Measurements from ENCODE around the gene TMEM184B.
A peak's percentile ranks its signal among the peaks of the same experiment; 100 is the strongest.

The TMEM184B gene

GRCh38 chr22:38313384-38313955 lies 40.7 kb upstream of the TMEM184B start:
- Histone ChIP-seq H3K4me2 (ENCODE audit: low read length) (peak overlapping the region; percentile 96), H3K4me1 (ENCODE audit: control insufficient read depth, low read length) (peaks cover 75% of the 10 kb centered on the region), H3F3A (ENCODE audit: control insufficient read depth, insufficient read depth) (no peaks in the 10 kb centered on the region; the same call in 1 of the 2 replicates), H3K9me2 (replicated peaks; ENCODE audit: control insufficient read depth, low read length) (no peaks in the 10 kb centered on the region), H3K27ac (ENCODE audit: low read depth, low read length) (peak overlapping the region; percentile 63), H3K27me3 (ENCODE audit: control insufficient read depth, low read length) (no peaks in the 10 kb centered on the region), H3K4me3 (ENCODE audit: low read length) (peak overlapping the region; percentile 84), H4K20me1 (ENCODE audit: control insufficient read depth, insufficient read depth, low read depth, low read length) (peaks cover 33% of the 10 kb centered on the region), H3K36me3 (ENCODE audit: control insufficient read depth, low read length) (peaks cover 67% of the 10 kb centered on the region), H3K9me3 (ENCODE audit: control insufficient read depth, insufficient read depth, low read length) (no peaks in the 10 kb centered on the region), H3K79me2 (ENCODE audit: control insufficient read depth, low read length) (peaks cover 93% of the 10 kb centered on the region)
- TF ChIP-seq EZH2phosphoT487 (IDR thresholded peaks at IDR 0.05; ENCODE audit: borderline replicate concordance, low read length) (no peak), CTCF (IDR thresholded peaks at IDR 0.05; ENCODE audit: low read depth, low read length, poor library complexity, severe bottlenecking) (no peak)

- peaks cover 70% of the 10 kb centered on the region for H3K36me3 ChIP-seq (ENCODE audit: control insufficient read depth, low read length)
- no peaks in the 10 kb centered on the region for H3K27me3 ChIP-seq (ENCODE audit: control insufficient read depth, low read length)
- H3K4me3 ChIP-seq (ENCODE audit: low read length): no peak overlapping the region
- no peaks in the 10 kb centered on the region for H3K9me2 ChIP-seq (replicated peaks; ENCODE audit: control insufficient read depth, low read length)
- H3K4me1 ChIP-seq (ENCODE audit: control insufficient read depth, low read length): peaks cover 75% of the 10 kb centered on the region
- no peaks in the 10 kb centered on the region for H3K9me3 ChIP-seq (ENCODE audit: control insufficient read depth, insufficient read depth, low read length)
- no peak overlapping the region for H3K27ac ChIP-seq (ENCODE audit: low read depth, low read length)
- H4K20me1 ChIP-seq (ENCODE audit: control insufficient read depth, insufficient read depth, low read depth, low read length): peaks cover 33% of the 10 kb centered on the region
- no peak for TF ChIP-seq CTCF (IDR thresholded peaks at IDR 0.05; ENCODE audit: low read depth, low read length, poor library complexity, severe bottlenecking)
- no peak for TF ChIP-seq EZH2phosphoT487 (IDR thresholded peaks at IDR 0.05; ENCODE audit: borderline replicate concordance, low read length)
- peaks cover 97% of the 10 kb centered on the region for H3K79me2 ChIP-seq (ENCODE audit: control insufficient read depth, low read length)
- peak overlapping the region; percentile 96; the same call in 1 of the 2 replicates for H3K4me2 ChIP-seq (ENCODE audit: low read length)
- no peaks in the 10 kb centered on the region; the same call in 1 of the 2 replicates for H3F3A ChIP-seq (ENCODE audit: control insufficient read depth, insufficient read depth)
Observed at GRCh38 chr22:38312261-38312800, 39.5 kb upstream of the TMEM184B start.

GRCh38 chr22:38311323-38311620 lies 38.5 kb upstream of the TMEM184B start:
- Histone ChIP-seq H3K79me2 (ENCODE audit: control insufficient read depth, low read length) (peaks cover 97% of the 10 kb centered on the region), H4K20me1 (ENCODE audit: control insufficient read depth, insufficient read depth, low read depth, low read length) (peaks cover 33% of the 10 kb centered on the region), H3F3A (ENCODE audit: control insufficient read depth, insufficient read depth) (peaks cover 6% of the 10 kb centered on the region), H3K27me3 (ENCODE audit: control insufficient read depth, low read length) (no peaks in the 10 kb centered on the region), H3K9me2 (replicated peaks; ENCODE audit: control insufficient read depth, low read length) (no peaks in the 10 kb centered on the region), H3K9me3 (ENCODE audit: control insufficient read depth, insufficient read depth, low read length) (no peaks in the 10 kb centered on the region), H3K4me1 (ENCODE audit: control insufficient read depth, low read length) (peaks cover 84% of the 10 kb centered on the region), H3K27ac (ENCODE audit: low read depth, low read length) (0 out of 2 replicates have a peak overlapping the region, but pooled peaks have one; percentile 7), H3K4me2 (ENCODE audit: low read length) (peak overlapping the region; percentile 96), H3K36me3 (ENCODE audit: control insufficient read depth, low read length) (peaks cover 64% of the 10 kb centered on the region), H3K4me3 (ENCODE audit: low read length) (no peak overlapping the region)
- no peak for TF ChIP-seq EZH2phosphoT487 (IDR thresholded peaks at IDR 0.05; ENCODE audit: borderline replicate concordance, low read length)
- TF ChIP-seq CTCF (IDR thresholded peaks at IDR 0.05; ENCODE audit: low read depth, low read length, poor library complexity, severe bottlenecking): no peak
